Breast epithelium (tissue), 4 donors: ENCODE data around the gene PKDREJ. TPM values are rescaled to one million over a fixed set of nuclear protein-coding genes. Genes with fewer than 3 reads are reported as not detected.
"Not testable (repeated sequence)": the region's sequence is repeated elsewhere in the genome, so short reads cannot be mapped to it uniquely, and the experiment has no call there.

Source experiments
- DNase-seq, 2 donors: peaks; one replicate each; pipeline ENCODE4 v3.0.0-alpha.2; 2019; ENCODE audit warnings: low spot score in 2 of 2
- H3K27ac ChIP-seq, 2 donors: fragments of 200-600 bp; sonication (generic) in 1 of 2; one replicate each; pipeline ENCODE4 v1.5.1; 2016 to 2019; ENCODE audit warnings: mild to moderate bottlenecking in 1 of 2
- H3K27me3 ChIP-seq, 2 donors: fragments of 200-600 bp; sonication (generic) in 1 of 2; one replicate each; pipeline versions ENCODE4 v1.5.1 to v1.6.0; 2017 to 2019; ENCODE audit warnings: control low read depth in 1 of 2, mild to moderate bottlenecking in 1 of 2
- H3K36me3 ChIP-seq: fragments of 200-600 bp; one replicate; pipeline ENCODE4 v1.5.1; 2019
- H3K4me1 ChIP-seq, 2 donors: fragments of 200-600 bp; sonication (generic); one replicate each; pipeline ENCODE4 v1.5.1; 2016 to 2019; ENCODE audit warnings: control low read depth in 1 of 2
- H3K4me3 ChIP-seq, 3 donors: fragments of 200-600 bp; sonication (generic); 1 replicate in 2 of 3; 2 replicates in 1 of 3; pipeline ENCODE4 v1.5.1; 2016 to 2019; ENCODE audit warnings: mild to moderate bottlenecking in 3 of 3, moderate library complexity in 2 of 3
- H3K9me3 ChIP-seq, 2 donors: fragments of 200-600 bp; sonication (generic) in 1 of 2; one replicate each; pipeline ENCODE4 v1.5.1; 2016 to 2019; ENCODE audit warnings: control low read depth in 1 of 2
- CTCF ChIP-seq, 3 donors: fragments of 450-650 bp; IDR thresholded peaks; one replicate each; pipeline ENCODE4 v1.5.1; 2016 to 2017; ENCODE audit warnings: antibody characterized with exemption in 3 of 3, mild to moderate bottlenecking in 3 of 3, moderate library complexity in 3 of 3
- POLR2A ChIP-seq: fragments of 450-650 bp; IDR thresholded peaks from one replicate; pipeline ENCODE4 v1.6.1; 2016; ENCODE audit warnings: antibody characterized with exemption, mild to moderate bottlenecking, moderate library complexity
- POLR2AphosphoS5 ChIP-seq, 3 donors: sonication (generic); formaldehyde crosslinking; IDR thresholded peaks; one replicate each; pipeline ENCODE4 v1.6.1; 2017; ENCODE audit warnings: antibody characterized with exemption in 3 of 3
- intact Hi-C: fragments of 100-400 bp; cut with DNase I; formaldehyde crosslinking; loops from one replicate; pipeline ENCODE4 v1.15.1; 2023; ENCODE audit warnings: low total_unique reads
- total RNA-seq, 3 donors: library from RNA; depleted of rRNA; stranded (reverse); fragments of >200 nt; gene quantifications; one replicate each; pipeline ENCODE4 v1.1.0, GENCODE V29; 2016

Gene PKDREJ
- total RNA-seq, 3 donors from 2014 or later = 0.16 TPM; not detected in 2

GRCh38 chr22:46272196-46272595 is 9.1 kb upstream of the PKDREJ start:
- Histone ChIP-seq H3K27ac (no peak overlapping the region), H3K4me3 (no peak overlapping the region), H3K9me3 (no peaks in the 10 kb centered on the region), H3K27me3 (no peaks in the 10 kb centered on the region), H3K4me1 (no peaks in the 10 kb centered on the region), H3K36me3 (no peaks in the 10 kb centered on the region)
- no peak for DNase-seq
- TF ChIP-seq CTCF (IDR thresholded peaks at IDR 0.05) = no peak
- no peak for TF ChIP-seq POLR2A
- no peak for TF ChIP-seq POLR2AphosphoS5 (IDR thresholded peaks at IDR 0.05)
- intact Hi-C loops = no loop called here

- intact Hi-C loops = no loop called here
- no peaks in the 10 kb centered on the region for H3K36me3 ChIP-seq
- no peak for DNase-seq
These were observed 6.4 kb upstream of the PKDREJ start for GRCh38 chr22:46269564-46269963.

GRCh38 chr22:46267431-46268279 is 4.5 kb upstream of the PKDREJ start, which contains the start of gene TTC38:
Gene TTC38 (plus strand): TSS chr22:46268008. CDS start chr22:46268040, 32 bp downstream.
- H3K4me1 ChIP-seq = no peaks in the 10 kb centered on the region
- no peaks in the 10 kb centered on the region for H3K36me3 ChIP-seq
- peak; percentile 82 to 92 for DNase-seq
- H3K9me3 ChIP-seq = no peaks in the 10 kb centered on the region
- TF ChIP-seq CTCF (IDR thresholded peaks at IDR 0.05) (no peak), POLR2AphosphoS5 (IDR thresholded peaks at IDR 0.05) (peak in 1 of 3 donors; percentile 82), POLR2A (no peak)
- peak within 1 kb of the TSS; percentile 62 to 82 (median 80) for H3K4me3 ChIP-seq
- no peaks in the 10 kb centered on the region for H3K27me3 ChIP-seq
- intact Hi-C loops = no loop called here
- peak within 1 kb of the TSS; percentile 70 to 81 for H3K27ac ChIP-seq

More at GRCh38 chr22:46269564-46269963, 6.4 kb upstream of the PKDREJ start:
- peak overlapping the region in 1 of 3 donors; percentile 80 for H3K4me3 ChIP-seq
- TF ChIP-seq POLR2A = no peak
- TF ChIP-seq CTCF (IDR thresholded peaks at IDR 0.05) = no peak
- no peak for TF ChIP-seq POLR2AphosphoS5 (IDR thresholded peaks at IDR 0.05)
- no peaks in the 10 kb centered on the region for H3K9me3 ChIP-seq
- H3K27ac ChIP-seq = peak overlapping the region in 1 of 2 donors; percentile 56
- no peaks in the 10 kb centered on the region for H3K4me1 ChIP-seq
- H3K27me3 ChIP-seq = no peaks in the 10 kb centered on the region

GRCh38 chr22:46265627-46266026 is 2.5 kb upstream of the PKDREJ start:
- DNase-seq, intact Hi-C loops: not testable (repeated sequence)

GRCh38 chr22:46264520-46264919 is 1.4 kb upstream of the PKDREJ start:
- H3K36me3 ChIP-seq, H3K4me1 ChIP-seq, DNase-seq, H3K27ac ChIP-seq, intact Hi-C loops, H3K4me3 ChIP-seq, H3K9me3 ChIP-seq, H3K27me3 ChIP-seq: not testable (repeated sequence)

More at GRCh38 chr22:46265627-46266026, 2.5 kb upstream of the PKDREJ start:
- H3K36me3 ChIP-seq, H3K27ac ChIP-seq, H3K9me3 ChIP-seq, H3K4me1 ChIP-seq, H3K27me3 ChIP-seq, H3K4me3 ChIP-seq: not testable (repeated sequence)

GRCh38 chr22:46262449-46263215 is 511 bp downstream of the PKDREJ start:
- H3K9me3 ChIP-seq = no peaks in the 10 kb centered on the region
- H3K36me3 ChIP-seq = no peaks in the 10 kb centered on the region
- peak overlapping the region; percentile 15 to 67 (median 45) for H3K4me3 ChIP-seq
- H3K27ac ChIP-seq = no peak overlapping the region
- DNase-seq = peak in 1 of 2 donors; percentile 53
- TF ChIP-seq POLR2AphosphoS5 (IDR thresholded peaks at IDR 0.05) = peak in 1 of 3 donors; percentile 19
- TF ChIP-seq POLR2A = no peak
- TF ChIP-seq CTCF (IDR thresholded peaks at IDR 0.05) = no peak
- H3K27me3 ChIP-seq = no peaks in the 10 kb centered on the region
- no peaks in the 10 kb centered on the region for H3K4me1 ChIP-seq
- intact Hi-C loops = no loop called here
